Measurements from ENCODE around the gene ZNF784.
A peak's percentile ranks its signal among the peaks of the same experiment; 100 is the strongest.

Gene ZNF784

GRCh38 chr19:55643003-55643886 is 18.9 kb upstream of the ZNF784 start, which contains the start of gene ZNF581:
ZNF581 (plus strand) TSS chr19:55643649; CDS start chr19:55644572, 923 bp downstream.
- peak; percentile 77 to 80 for DNase-seq

- DNase-seq, result peak in 1 of 2 donors; percentile 35
These were observed 18.0 kb upstream of the ZNF784 start for GRCh38 chr19:55642153-55643002.

GRCh38 chr19:55641426-55642152 is 17.2 kb upstream of the ZNF784 start:
- peak; percentile 25 to 32 for DNase-seq

- peak; percentile 57 to 64 for DNase-seq
These were observed 16.4 kb upstream of the ZNF784 start, which contains the start of gene ZNF580 for GRCh38 chr19:55640577-55641425. ZNF580 (plus strand) TSS chr19:55641002; CDS start chr19:55642509, 1,507 bp downstream.

GRCh38 chr19:55640043-55640576 is 15.7 kb upstream of the ZNF784 start:
- peak; percentile 72 to 76 for DNase-seq

- peak; percentile 48 to 61 for DNase-seq
These were observed 14.5 kb upstream of the ZNF784 start for GRCh38 chr19:55638864-55639359.

GRCh38 chr19:55637534-55637933 is 13.2 kb upstream of the ZNF784 start:
- no peak for DNase-seq

GRCh38 chr19:55636723-55637122 is 12.4 kb upstream of the ZNF784 start:
- DNase-seq, result no peak

GRCh38 chr19:55635856-55636440 is 11.6 kb upstream of the ZNF784 start:
- DNase-seq, result no peak

- no peak for DNase-seq
These were observed 11.0 kb upstream of the ZNF784 start for GRCh38 chr19:55635334-55635717.

- no peak for DNase-seq
These were observed 9.5 kb upstream of the ZNF784 start for GRCh38 chr19:55633861-55634260.

GRCh38 chr19:55632463-55632834 is 8.1 kb upstream of the ZNF784 start:
- DNase-seq, result peak; percentile 87 to 92

- DNase-seq, result peak; percentile 55 to 58
These were observed 2.0 kb upstream of the ZNF784 start for GRCh38 chr19:55626350-55626749.

- DNase-seq, result no peak
These were observed 599 bp upstream of the ZNF784 start for GRCh38 chr19:55625004-55625326.

- no peak for DNase-seq
These were observed 805 bp downstream of the ZNF784 start for GRCh38 chr19:55623561-55623960.

GRCh38 chr19:55623130-55623529 is 1.2 kb downstream of the ZNF784 start:
- DNase-seq, result no peak

- DNase-seq, result no peak
These were observed 2.0 kb downstream of the ZNF784 start for GRCh38 chr19:55622242-55622969.

GRCh38 chr19:55621673-55622231 is 2.6 kb downstream of the ZNF784 start:
- DNase-seq, result no peak

- DNase-seq, result no peak
These were observed 3.1 kb downstream of the ZNF784 start for GRCh38 chr19:55621205-55621672.
